Suprapubic skin (tissue), 4 donors: ENCODE measurements around the gene SERPINI1. TPM values are rescaled to one million over a fixed set of nuclear protein-coding genes. Genes with fewer than 3 reads are reported as not detected.
"Not testable (repeated sequence)": the region's sequence is repeated elsewhere in the genome, so short reads cannot be mapped to it uniquely, and the experiment has no call there.

Experiments
- DNase-seq, 2 donors: peaks; one replicate each; pipeline ENCODE4 v3.0.0-alpha.2; 2019; ENCODE audit warnings: low spot score in 2 of 2
- H3K27ac ChIP-seq: fragments of 200-600 bp; sonication (generic); one replicate; pipeline ENCODE4 v1.5.1; 2019
- H3K27me3 ChIP-seq: fragments of 200-600 bp; sonication (generic); one replicate; pipeline ENCODE4 v1.5.1; 2019
- H3K36me3 ChIP-seq: fragments of 200-600 bp; sonication (generic); one replicate; pipeline ENCODE4 v1.5.1; 2019
- H3K4me1 ChIP-seq: fragments of 200-600 bp; sonication (generic); one replicate; pipeline ENCODE4 v1.5.1; 2019
- H3K4me3 ChIP-seq: fragments of 200-600 bp; sonication (generic); one replicate; pipeline ENCODE4 v1.5.1; 2019; ENCODE audit warnings: mild to moderate bottlenecking
- H3K9me3 ChIP-seq: fragments of 200-600 bp; sonication (generic); one replicate; pipeline ENCODE4 v1.5.1; 2019
- EP300 ChIP-seq: sonication (generic); formaldehyde crosslinking; IDR thresholded peaks from one replicate; pipeline ENCODE4 v1.6.1; 2017; ENCODE audit warnings: antibody characterized with exemption
- POLR2A ChIP-seq, 2 donors: fragments of 450-650 bp; IDR thresholded peaks; one replicate each; pipeline ENCODE4 v1.6.1; 2017; ENCODE audit warnings: antibody characterized with exemption in 2 of 2, mild to moderate bottlenecking in 2 of 2, moderate library complexity in 2 of 2
- POLR2AphosphoS5 ChIP-seq, 3 donors: sonication (generic); formaldehyde crosslinking; IDR thresholded peaks; one replicate each; pipeline ENCODE4 v1.6.1; 2017; ENCODE audit warnings: antibody characterized with exemption in 3 of 3
- WGBS: methylation state at CpG from one replicate; pipeline ENCODE4 v1.1.5; 2018; 5-methylcytosine and 5-hydroxymethylcytosine counted together
- total RNA-seq, 4 donors: library from RNA; depleted of rRNA; stranded (reverse); fragments of >200 nt; gene quantifications; one replicate each; pipeline ENCODE4 v1.1.0, GENCODE V29; 2016
- TF ChIP-seq, protein P1 (sequence below), 2 donors: fragments of 200-600 bp in 1 of 2; fragments of 450-650 bp in 1 of 2; sonication (generic) in 1 of 2; IDR thresholded peaks; one replicate each; pipeline ENCODE4 v1.5.1; 2016 to 2019; ENCODE audit warnings: antibody characterized with exemption in 2 of 2, mild to moderate bottlenecking in 1 of 2, moderate library complexity in 1 of 2

Gene SERPINI1
- total RNA-seq, 4 donors from 2014 or later: 1.6 to 3.0 (median 2.0) TPM

DNA sequence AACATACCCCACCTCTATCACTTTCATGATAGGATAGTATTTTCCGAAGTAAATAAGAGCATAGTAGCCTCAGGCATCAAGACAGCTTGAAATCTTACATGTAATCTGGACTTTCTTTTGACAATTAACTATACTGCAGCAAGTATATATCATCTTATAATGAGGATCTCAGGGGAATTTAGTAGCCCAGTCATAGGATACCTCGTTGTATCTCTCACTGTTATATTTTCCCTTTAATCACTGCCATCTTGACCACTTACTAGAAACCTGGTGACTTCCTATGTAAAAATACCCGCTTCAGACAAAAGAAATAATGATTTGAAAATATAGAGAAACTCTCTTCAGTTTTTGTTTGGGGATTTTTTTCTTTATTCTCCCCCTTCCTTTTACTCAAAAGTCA is 88.2 kb downstream of the SERPINI1 start:
- DNase-seq: no peak
- Histone ChIP-seq H3K4me1 (no peaks in the 10 kb centered on the region), H3K27me3 (no peaks in the 10 kb centered on the region), H3K4me3 (no peak overlapping the region), H3K27ac (no peak overlapping the region), H3K36me3 (no peaks in the 10 kb centered on the region), H3K9me3 (no peaks in the 10 kb centered on the region)
- WGBS: 65% methylated on average over 3 of the region's 3 CpGs
- TF ChIP-seq, protein P1, sequence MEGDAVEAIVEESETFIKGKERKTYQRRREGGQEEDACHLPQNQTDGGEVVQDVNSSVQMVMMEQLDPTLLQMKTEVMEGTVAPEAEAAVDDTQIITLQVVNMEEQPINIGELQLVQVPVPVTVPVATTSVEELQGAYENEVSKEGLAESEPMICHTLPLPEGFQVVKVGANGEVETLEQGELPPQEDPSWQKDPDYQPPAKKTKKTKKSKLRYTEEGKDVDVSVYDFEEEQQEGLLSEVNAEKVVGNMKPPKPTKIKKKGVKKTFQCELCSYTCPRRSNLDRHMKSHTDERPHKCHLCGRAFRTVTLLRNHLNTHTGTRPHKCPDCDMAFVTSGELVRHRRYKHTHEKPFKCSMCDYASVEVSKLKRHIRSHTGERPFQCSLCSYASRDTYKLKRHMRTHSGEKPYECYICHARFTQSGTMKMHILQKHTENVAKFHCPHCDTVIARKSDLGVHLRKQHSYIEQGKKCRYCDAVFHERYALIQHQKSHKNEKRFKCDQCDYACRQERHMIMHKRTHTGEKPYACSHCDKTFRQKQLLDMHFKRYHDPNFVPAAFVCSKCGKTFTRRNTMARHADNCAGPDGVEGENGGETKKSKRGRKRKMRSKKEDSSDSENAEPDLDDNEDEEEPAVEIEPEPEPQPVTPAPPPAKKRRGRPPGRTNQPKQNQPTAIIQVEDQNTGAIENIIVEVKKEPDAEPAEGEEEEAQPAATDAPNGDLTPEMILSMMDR (IDR thresholded peaks at IDR 0.05): no peak
- no peak for TF ChIP-seq POLR2A (IDR thresholded peaks at IDR 0.05)
- TF ChIP-seq POLR2AphosphoS5 (IDR thresholded peaks at IDR 0.05): no peak
- no peak for TF ChIP-seq EP300

DNA sequence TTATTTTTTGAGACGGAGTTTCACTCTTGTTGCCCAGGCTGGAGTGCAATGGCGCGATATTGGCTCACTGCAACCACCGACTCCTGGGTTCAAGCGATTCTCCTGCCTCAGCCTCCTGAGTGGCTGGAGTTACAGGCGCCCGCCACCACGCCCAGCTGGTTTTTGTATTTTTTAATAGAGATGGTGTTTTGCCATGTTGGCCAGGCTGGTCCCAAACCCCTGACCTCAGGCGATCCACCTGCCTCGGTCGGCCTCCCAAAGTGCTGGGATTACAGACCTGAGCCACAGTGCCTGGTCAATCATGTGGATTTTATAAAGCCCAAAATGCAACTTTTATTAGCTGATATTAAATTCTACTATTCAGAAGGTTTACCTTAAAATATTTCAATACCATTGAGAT is 92.1 kb downstream of the SERPINI1 start:
- H3K9me3 ChIP-seq, H3K4me3 ChIP-seq, H3K27me3 ChIP-seq, H3K36me3 ChIP-seq, DNase-seq, H3K27ac ChIP-seq, H3K4me1 ChIP-seq: not testable (repeated sequence)
- WGBS: 98% methylated on average over 11 of the region's 11 CpGs

GRCh38 chr3:167829071-167829470 is 93.5 kb downstream of the SERPINI1 start:
- Histone ChIP-seq H3K4me3 (no peak overlapping the region), H3K36me3 (no peaks in the 10 kb centered on the region), H3K27me3 (no peaks in the 10 kb centered on the region), H3K4me1 (no peaks in the 10 kb centered on the region), H3K9me3 (no peaks in the 10 kb centered on the region), H3K27ac (no peak overlapping the region)
- 79% methylated on average over 2 of the region's 2 CpGs for WGBS
- DNase-seq: no peak
- TF ChIP-seq EP300 (no peak), POLR2AphosphoS5 (IDR thresholded peaks at IDR 0.05) (no peak), POLR2A (IDR thresholded peaks at IDR 0.05) (no peak)
- TF ChIP-seq, protein P1 (IDR thresholded peaks at IDR 0.05): no peak

GRCh38 chr3:167830007-167830406 is 94.5 kb downstream of the SERPINI1 start:
- Histone ChIP-seq H3K36me3 (no peaks in the 10 kb centered on the region), H3K27me3 (no peaks in the 10 kb centered on the region), H3K4me1 (no peaks in the 10 kb centered on the region), H3K4me3 (no peak overlapping the region), H3K27ac (no peak overlapping the region), H3K9me3 (no peaks in the 10 kb centered on the region)
- no peak for DNase-seq
- TF ChIP-seq POLR2AphosphoS5 (IDR thresholded peaks at IDR 0.05) (no peak), POLR2A (IDR thresholded peaks at IDR 0.05) (no peak), EP300 (no peak)
- TF ChIP-seq, protein P1 (IDR thresholded peaks at IDR 0.05): no peak
- 78% methylated on average over 4 of the region's 4 CpGs for WGBS

GRCh38 chr3:167835359-167835758 is 99.8 kb downstream of the SERPINI1 start:
- TF ChIP-seq, protein P1 (IDR thresholded peaks at IDR 0.05): no peak
- Histone ChIP-seq H3K9me3 (no peaks in the 10 kb centered on the region), H3K27me3 (no peaks in the 10 kb centered on the region), H3K36me3 (no peaks in the 10 kb centered on the region), H3K4me1 (peaks cover 11% of the 10 kb centered on the region), H3K27ac (no peak overlapping the region), H3K4me3 (no peak overlapping the region)
- DNase-seq: no peak
- 84% methylated on average over 5 of the region's 5 CpGs for WGBS

DNA sequence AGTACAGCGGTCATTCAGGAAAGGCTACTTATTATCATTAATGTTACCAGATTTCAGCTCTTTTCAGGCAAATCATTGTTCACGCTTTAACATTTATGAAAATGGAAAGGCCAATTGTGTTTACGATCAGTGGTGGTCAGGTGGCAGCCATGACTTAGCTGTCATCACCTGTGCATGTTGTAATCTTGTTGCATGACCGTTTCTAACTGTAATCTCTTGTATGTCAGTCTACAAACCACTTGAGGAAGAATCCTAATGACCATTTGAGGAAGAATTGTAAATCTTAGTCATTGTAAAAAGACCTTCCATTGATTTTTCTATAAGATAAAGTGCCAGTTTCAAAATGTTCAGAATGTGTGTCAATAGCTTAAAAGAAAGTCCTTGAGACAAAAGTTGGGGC is 100.4 kb downstream of the SERPINI1 start:
- no peaks in the 10 kb centered on the region for H3K27me3 ChIP-seq
- no peak overlapping the region for H3K27ac ChIP-seq
- peaks cover 12% of the 10 kb centered on the region for H3K4me1 ChIP-seq
- H3K36me3 ChIP-seq: no peaks in the 10 kb centered on the region
- TF ChIP-seq EP300 (no peak), POLR2AphosphoS5 (IDR thresholded peaks at IDR 0.05) (no peak), POLR2A (IDR thresholded peaks at IDR 0.05) (no peak)
- TF ChIP-seq, protein P1 (IDR thresholded peaks at IDR 0.05): no peak
- WGBS: 89% methylated on average over 4 of the region's 4 CpGs
- no peaks in the 10 kb centered on the region for H3K9me3 ChIP-seq
- no peak overlapping the region for H3K4me3 ChIP-seq
- no peak for DNase-seq
